GM12873 (cell line): ENCODE data around the gene TRIM23.

Experiments used
- TF ChIP-seq, protein P1 (sequence below): IDR thresholded peaks from 2 replicates; pipeline ENCODE4 v1.5.1; 2012; ENCODE audit warnings: low read depth, mild to moderate bottlenecking, moderate library complexity, low read length, control low read depth; ENCODE audit not compliant: insufficient read depth; ENCODE audit errors: missing control alignments

TRIM23 gene

DNA sequence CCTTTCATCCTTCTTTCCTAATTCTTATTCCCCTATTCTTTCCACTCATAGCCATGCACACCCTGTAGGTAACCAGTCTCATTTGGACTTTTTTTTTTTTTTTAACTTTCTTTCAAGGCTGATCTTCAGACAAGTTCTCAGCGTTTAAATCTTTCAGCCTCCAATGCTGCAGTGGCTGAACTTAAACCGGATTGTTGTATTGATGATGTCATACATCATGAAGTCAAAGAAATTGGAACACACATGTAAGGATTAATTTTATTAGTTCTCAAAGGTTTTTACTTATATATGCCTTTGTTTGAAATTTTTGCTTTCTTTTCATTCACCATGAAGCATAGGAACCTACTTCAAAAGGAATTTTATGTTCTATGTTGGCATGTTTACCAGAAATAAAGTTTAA, 22.8 kb upstream of the TRIM23 start:
- TF ChIP-seq, protein P1, sequence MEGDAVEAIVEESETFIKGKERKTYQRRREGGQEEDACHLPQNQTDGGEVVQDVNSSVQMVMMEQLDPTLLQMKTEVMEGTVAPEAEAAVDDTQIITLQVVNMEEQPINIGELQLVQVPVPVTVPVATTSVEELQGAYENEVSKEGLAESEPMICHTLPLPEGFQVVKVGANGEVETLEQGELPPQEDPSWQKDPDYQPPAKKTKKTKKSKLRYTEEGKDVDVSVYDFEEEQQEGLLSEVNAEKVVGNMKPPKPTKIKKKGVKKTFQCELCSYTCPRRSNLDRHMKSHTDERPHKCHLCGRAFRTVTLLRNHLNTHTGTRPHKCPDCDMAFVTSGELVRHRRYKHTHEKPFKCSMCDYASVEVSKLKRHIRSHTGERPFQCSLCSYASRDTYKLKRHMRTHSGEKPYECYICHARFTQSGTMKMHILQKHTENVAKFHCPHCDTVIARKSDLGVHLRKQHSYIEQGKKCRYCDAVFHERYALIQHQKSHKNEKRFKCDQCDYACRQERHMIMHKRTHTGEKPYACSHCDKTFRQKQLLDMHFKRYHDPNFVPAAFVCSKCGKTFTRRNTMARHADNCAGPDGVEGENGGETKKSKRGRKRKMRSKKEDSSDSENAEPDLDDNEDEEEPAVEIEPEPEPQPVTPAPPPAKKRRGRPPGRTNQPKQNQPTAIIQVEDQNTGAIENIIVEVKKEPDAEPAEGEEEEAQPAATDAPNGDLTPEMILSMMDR: no peak

DNA sequence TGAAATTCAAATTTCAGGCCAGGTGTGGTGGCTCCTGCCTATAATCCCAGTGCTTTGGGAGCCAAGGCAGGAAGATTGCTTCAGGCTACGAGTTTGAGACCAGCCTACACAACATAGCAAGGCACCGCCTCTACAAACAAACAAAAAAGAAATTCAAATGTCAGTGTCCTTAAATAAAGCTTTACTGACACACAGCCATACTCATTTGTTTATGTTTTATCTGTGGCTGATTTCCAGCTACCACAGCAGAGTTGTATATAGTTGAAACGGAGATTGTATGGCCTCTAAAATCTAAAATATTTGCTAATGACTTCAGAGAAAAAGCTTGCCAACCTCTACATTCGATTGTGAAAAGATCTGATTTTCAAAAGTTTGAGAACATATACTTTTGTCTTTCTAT, 16.1 kb upstream of the TRIM23 start:
- TF ChIP-seq, protein P1: no peak

DNA sequence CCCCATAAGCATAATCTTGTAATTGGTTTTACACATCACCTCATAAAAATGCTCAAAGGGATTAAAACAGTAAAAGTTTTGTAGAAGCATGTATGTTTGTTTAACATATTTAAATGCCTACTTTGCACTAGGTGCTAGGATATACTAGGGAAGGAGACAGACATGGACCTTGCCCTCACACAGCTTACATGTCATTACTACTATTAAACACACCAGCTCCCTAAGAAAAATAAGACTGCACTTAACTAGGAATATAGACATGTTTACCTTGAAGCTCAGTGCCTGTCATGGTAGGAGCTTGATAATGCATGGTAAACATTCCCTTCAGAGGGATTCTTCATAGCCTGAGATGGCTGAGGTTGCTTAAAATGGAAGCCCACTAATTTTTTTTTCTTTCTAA, 6.8 kb upstream of the TRIM23 start:
- TF ChIP-seq, protein P1: no peak

DNA sequence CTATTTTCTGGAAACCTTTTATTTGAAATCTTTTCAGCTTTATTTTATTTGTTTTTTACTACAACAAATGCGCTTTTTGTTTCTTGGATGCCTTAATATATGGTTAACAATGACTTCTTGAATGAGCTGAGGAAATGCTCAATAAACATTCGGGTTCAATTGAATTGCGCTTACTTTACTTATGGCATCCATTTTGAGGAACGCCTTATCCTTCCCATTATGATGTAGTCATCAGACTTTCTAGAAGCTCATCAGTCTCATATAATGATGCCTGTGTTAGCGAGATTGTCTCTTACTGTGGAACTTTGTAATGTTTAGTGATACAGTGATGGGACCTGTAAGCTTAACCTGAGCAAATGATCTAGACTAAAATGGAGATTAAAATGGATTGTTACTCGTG, 1.6 kb upstream of the TRIM23 start:
- TF ChIP-seq, protein P1: no peak

DNA sequence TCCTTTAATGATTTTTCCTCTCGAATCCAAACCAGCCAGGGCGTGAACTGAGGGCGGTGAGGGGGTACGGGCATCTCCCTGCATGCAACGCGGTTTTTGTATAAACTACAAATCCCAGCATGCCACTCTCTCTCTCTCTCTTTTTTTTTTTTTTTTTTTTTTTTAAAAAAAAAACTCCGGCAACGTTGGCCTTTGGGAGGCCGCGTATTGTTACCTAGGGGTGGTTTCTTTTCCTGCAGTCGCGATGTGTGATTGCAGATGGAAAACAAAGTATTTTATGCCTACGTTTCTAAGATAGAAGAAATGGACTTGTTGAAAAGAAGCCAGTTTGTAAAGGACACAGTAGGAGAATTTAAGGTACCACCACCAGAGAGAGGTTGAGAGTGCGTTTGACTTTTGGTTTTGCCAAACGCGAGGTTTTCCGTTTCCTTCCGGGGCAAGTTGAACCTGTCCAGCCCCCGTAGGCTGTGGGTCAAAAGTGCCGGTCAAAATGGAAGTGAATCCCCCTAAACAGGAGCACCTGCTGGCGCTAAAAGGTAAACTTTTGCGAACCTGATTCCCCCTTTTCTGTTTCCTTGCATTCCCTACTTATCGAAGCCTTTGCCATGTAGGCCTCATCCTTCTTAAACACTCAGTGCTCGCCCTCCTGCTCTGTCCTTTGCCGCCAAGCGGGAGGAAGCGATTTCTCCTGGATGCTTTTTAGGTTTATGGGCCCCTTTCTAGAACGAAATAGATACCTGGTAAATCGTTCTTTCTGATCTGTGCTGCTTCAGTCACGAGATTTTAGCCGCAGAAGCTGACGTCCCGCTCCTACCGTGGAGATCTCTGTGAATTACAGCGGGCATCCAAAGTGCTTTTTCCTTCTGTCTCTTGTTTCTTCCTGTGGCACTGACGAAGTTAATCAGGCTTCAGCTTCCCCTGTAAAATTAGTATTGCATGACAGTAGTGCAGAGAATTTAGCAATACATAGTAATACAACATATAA, 730 bp upstream of the TRIM23 start, which contains the start of the genes SHLD3 and TRAPPC13:
TSS of gene SHLD3 (plus strand) at position 457 of the 985 bp plus-strand sequence. CDS start 4,561 bp downstream, outside the sequence.
TSS of gene TRAPPC13 (plus strand) at position 457 of the 985 bp plus-strand sequence. CDS start at position 491, 34 bp downstream.
- TF ChIP-seq, protein P1: peak; percentile 31

DNA sequence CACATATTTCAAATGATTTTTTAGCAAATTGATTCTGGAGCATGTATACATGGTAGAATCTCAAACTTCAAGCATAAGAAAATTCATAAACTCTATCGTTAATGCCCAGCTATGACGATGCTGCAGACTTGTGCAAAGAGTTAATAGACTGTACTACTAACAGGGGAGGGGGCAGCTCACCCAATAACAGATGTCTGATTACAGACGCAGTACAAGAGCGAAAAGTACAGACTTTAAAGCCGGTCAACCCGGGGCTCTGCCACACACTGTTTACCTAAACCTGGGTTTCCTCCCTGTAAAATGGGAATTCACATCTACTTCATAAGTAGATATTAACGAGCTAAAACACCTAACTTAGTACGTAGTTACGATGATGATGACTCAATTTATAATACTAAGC, 651 bp downstream of the TRIM23 start:
- TF ChIP-seq, protein P1: no peak

DNA sequence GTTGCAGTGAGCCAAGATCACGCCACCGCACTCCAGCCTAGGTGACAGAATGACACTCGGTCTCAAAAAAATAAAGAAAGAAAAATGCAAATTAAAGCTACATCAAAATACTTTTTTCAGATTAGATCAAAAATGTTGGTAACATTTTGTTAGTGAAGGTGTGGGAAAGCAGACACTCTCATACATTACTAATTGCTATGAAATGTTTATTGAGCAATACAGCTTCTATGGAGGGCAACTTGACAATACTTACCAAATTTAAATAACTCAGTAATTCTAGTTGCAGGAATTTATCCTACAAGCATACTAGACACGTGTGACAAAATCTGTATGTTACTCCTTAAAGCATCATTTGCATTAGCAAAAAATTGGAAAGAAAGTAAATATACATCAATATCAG, 4.1 kb downstream of the TRIM23 start:
- TF ChIP-seq, protein P1: no peak
